Stimulated activated naive CD8-positive, alpha-beta T cell treated with anti-CD3 and anti-CD28 coated beads, Interleukin-15, amount 100 ng/mL, for 72 hours (primary cell): ENCODE results near the gene FGF13.

Experiments used
- ATAC-seq: fragments of 150-1000 bp; cut with Tn5 transposase; 2 replicates; pipeline ENCODE4 v1.10.0; 2021; ENCODE audit warnings: mild to moderate bottlenecking, moderate library complexity
- DNase-seq, 2 donors: peaks; one replicate each; pipeline ENCODE4 v3.0.0; 2021 to 2022
- H3K27ac Mint-ChIP-seq, 2 donors: one replicate each; pipeline ENCODE4 v1.8.0; 2022; ENCODE audit warnings: mild to moderate bottlenecking in 2 of 2, mixed read lengths in 2 of 2, moderate library complexity in 2 of 2
- H3K27me3 Mint-ChIP-seq: one replicate; pipeline ENCODE4 v1.8.0; 2022; ENCODE audit warnings: mixed read lengths
- H3K4me1 Mint-ChIP-seq: one replicate; pipeline ENCODE4 v1.8.0; 2022; ENCODE audit warnings: mild to moderate bottlenecking, mixed read lengths
- H3K4me3 Mint-ChIP-seq, 2 donors: one replicate each; pipeline ENCODE4 v1.8.0; 2022; ENCODE audit warnings: mild to moderate bottlenecking in 2 of 2, mixed read lengths in 2 of 2, moderate library complexity in 1 of 2
- H3K9me3 Mint-ChIP-seq, 2 donors: one replicate each; pipeline ENCODE4 v1.8.0; 2022; ENCODE audit warnings: mixed read lengths in 2 of 2

Gene FGF13

DNA sequence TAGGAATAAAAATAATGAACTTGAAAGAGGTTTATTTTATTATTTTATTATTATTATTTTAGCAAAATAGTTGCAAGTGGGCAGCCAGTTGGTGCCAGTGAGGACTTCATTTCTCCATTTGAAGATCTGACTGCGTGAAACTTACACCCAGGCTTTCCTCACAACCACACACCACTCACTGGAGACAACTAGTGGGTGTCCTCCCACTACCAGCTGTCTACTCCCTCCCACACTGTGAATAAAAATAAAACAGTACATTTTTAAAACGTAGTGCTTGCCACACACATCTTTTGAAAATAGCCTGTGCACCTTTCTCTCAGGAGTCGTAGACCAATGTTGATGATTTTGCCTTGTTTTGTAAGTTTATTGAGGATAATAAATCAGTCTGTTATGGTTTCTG, 7.4 kb downstream of the FGF13 start:
- Mint-ChIP-seq H3K4me3 (no peak overlapping the region), H3K4me1 (no peaks in the 10 kb centered on the region), H3K9me3 (peaks cover 0 to 5% of the 10 kb centered on the region in 2 donors), H3K27me3 (no peaks in the 10 kb centered on the region), H3K27ac (no peak overlapping the region)
- no peak for DNase-seq
- no peak for ATAC-seq

DNA sequence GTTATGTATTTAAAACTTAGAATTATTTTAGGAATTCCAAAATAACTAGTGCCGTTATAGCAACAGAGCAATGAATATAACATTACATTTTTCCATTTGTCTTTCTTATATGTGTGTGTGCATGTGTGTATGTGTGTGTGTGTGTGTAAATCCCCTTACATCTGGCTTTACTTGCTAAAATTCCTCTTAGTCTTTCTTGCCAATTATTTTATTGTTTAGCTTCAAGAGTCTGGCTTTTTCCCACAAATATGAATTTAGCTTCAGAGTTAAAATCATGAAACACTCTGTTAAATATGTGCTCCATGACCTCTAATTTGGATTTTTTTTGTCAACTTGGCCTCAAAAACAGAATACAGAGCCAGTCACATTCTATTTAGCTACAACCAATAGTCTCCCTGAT, 18.9 kb downstream of the FGF13 start:
- no peak overlapping the region for H3K4me3 Mint-ChIP-seq
- no peak for ATAC-seq

GRCh38 chrX:138691186-138691585, 20.3 kb downstream of the FGF13 start:
- H3K27me3 Mint-ChIP-seq: no peaks in the 10 kb centered on the region
- no peak for DNase-seq
- no peaks in the 10 kb centered on the region for H3K9me3 Mint-ChIP-seq
- no peak for ATAC-seq
- no peak overlapping the region for H3K4me3 Mint-ChIP-seq
- H3K4me1 Mint-ChIP-seq: no peaks in the 10 kb centered on the region
- no peak overlapping the region for H3K27ac Mint-ChIP-seq

More for the DNA sequence above, 18.9 kb downstream of the FGF13 start:
- H3K4me1 Mint-ChIP-seq: no peaks in the 10 kb centered on the region
- no peak overlapping the region for H3K27ac Mint-ChIP-seq
- no peaks in the 10 kb centered on the region for H3K27me3 Mint-ChIP-seq
- DNase-seq: no peak
- no peaks in the 10 kb centered on the region for H3K9me3 Mint-ChIP-seq

DNA sequence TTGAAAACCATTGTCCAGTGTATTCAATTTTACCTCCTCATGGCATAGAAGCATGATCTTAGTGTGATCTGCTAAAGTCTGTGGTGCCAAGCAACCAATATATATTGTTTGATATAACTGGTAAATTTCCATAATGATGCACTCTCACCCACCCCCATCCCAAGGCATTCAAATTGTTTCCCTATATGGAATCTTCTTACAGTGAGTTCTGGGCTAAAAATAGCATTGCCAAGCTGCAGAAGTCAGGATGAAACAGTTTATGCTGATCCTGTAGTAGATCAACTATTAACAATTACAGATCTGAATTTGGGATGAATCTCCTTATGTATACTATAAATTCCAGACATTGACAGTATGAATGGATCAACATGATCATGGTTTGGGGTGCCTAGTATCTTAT, 20.9 kb downstream of the FGF13 start:
- Mint-ChIP-seq H3K4me3 (no peak overlapping the region), H3K27me3 (no peaks in the 10 kb centered on the region), H3K27ac (no peak overlapping the region), H3K4me1 (no peaks in the 10 kb centered on the region), H3K9me3 (no peaks in the 10 kb centered on the region)
- DNase-seq: no peak
- no peak for ATAC-seq

GRCh38 chrX:138683600-138683999, 27.9 kb downstream of the FGF13 start:
- no peak for DNase-seq
- Mint-ChIP-seq H3K9me3 (no peaks in the 10 kb centered on the region), H3K27me3 (no peaks in the 10 kb centered on the region), H3K27ac (no peak overlapping the region), H3K4me1 (no peaks in the 10 kb centered on the region), H3K4me3 (no peak overlapping the region)
- no peak for ATAC-seq

DNA sequence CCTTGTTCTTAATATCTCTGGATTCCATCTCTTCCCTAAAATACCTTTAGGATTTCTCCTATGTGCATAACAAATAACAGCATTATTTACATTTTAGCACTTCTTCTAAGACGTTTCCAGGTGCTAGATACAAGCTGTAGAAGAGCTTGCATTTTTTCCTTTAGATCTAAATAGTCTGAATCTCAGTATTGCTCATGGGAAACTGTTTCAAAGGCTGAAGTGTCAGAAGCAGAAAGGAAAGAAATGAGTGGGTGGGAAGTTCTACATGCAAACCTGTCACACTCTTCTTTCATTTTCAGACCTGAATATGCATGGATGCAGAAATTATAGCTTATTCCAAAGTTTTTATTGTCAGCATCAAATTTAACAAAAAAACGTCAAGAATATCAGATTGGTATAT, 41.8 kb downstream of the FGF13 start:
- Mint-ChIP-seq H3K4me3 (no peak overlapping the region), H3K9me3 (no peaks in the 10 kb centered on the region), H3K27ac (no peak overlapping the region), H3K4me1 (no peaks in the 10 kb centered on the region), H3K27me3 (no peaks in the 10 kb centered on the region)
- no peak for ATAC-seq
- DNase-seq: no peak

DNA sequence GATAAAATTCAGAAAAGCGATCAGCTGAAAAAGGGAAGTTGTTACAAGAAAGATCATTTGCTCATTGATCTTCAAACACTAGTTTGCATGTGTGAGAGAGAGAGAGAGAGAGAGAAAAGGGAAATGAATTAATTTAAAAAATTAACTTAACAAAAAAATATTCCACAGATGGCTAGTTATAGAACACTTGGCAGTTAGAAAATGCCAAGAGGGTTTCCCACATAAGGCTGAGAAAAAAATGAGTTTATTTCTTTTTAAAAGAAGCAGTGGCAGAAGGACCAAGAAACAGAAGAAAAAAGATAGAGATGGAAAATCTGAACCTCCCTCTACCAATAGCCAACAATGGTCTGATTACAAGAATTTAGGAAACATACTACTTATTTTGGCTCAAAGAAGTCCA, 47.1 kb downstream of the FGF13 start:
- no peaks in the 10 kb centered on the region for H3K4me1 Mint-ChIP-seq
- DNase-seq: no peak
- peak overlapping the region in 1 of 2 donors; percentile 42 for H3K27ac Mint-ChIP-seq
- H3K4me3 Mint-ChIP-seq: no peak overlapping the region
- H3K27me3 Mint-ChIP-seq: no peaks in the 10 kb centered on the region
- H3K9me3 Mint-ChIP-seq: no peaks in the 10 kb centered on the region
- no peak for ATAC-seq

DNA sequence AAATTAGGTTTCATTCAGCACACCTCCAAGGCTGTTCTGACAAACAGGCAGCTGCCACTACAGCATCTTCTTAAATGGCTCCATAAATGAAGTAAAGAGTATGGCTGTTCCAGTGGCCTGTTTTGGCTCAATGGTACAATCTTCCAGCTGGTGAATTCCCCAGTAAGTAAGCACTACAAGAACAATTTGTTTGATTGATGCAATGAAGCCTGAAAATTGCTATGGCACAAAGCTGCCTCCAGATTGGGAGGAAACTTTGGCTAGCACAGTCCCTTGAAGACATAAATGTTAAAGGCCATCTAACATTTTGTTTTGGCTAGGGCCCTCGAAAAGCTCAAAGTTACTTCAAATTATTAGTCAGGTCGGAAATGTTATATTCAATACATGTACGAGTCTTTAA, 47.5 kb downstream of the FGF13 start:
- Mint-ChIP-seq H3K9me3 (no peaks in the 10 kb centered on the region), H3K27ac (peak overlapping the region in 1 of 2 donors; percentile 42), H3K4me1 (no peaks in the 10 kb centered on the region), H3K4me3 (no peak overlapping the region), H3K27me3 (no peaks in the 10 kb centered on the region)
- DNase-seq (no peak), ATAC-seq (no peak)

DNA sequence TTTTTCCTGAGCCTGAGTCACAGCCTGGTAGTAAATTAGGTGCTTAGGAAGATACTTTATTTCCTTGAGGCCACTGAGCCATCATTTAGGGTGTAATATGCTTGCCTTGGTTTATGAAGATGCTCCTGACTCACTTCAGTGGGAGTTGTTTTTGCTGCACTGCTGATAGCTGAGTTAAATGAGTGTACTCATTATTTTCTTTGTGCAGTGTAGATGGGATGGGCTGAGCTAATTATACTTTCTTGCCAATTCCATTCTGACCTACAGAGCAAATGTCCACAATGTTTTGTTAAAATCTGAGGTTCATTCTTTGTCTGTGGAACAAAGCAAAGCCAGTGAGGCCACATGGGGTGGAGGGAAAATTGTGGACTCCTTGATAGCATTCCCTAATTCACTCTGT, 60.0 kb downstream of the FGF13 start:
- no peaks in the 10 kb centered on the region for H3K9me3 Mint-ChIP-seq

GRCh38 chrX:138648568-138648967, 62.9 kb downstream of the FGF13 start:
- DNase-seq: no peak
- Mint-ChIP-seq H3K27me3 (no peaks in the 10 kb centered on the region), H3K4me3 (no peak overlapping the region), H3K9me3 (no peaks in the 10 kb centered on the region), H3K4me1 (no peaks in the 10 kb centered on the region), H3K27ac (no peak overlapping the region)
- no peak for ATAC-seq

More for the DNA sequence above, 60.0 kb downstream of the FGF13 start:
- Mint-ChIP-seq H3K4me3 (no peak overlapping the region), H3K27me3 (no peaks in the 10 kb centered on the region), H3K27ac (no peak overlapping the region), H3K4me1 (no peaks in the 10 kb centered on the region)
- DNase-seq (no peak), ATAC-seq (no peak)

DNA sequence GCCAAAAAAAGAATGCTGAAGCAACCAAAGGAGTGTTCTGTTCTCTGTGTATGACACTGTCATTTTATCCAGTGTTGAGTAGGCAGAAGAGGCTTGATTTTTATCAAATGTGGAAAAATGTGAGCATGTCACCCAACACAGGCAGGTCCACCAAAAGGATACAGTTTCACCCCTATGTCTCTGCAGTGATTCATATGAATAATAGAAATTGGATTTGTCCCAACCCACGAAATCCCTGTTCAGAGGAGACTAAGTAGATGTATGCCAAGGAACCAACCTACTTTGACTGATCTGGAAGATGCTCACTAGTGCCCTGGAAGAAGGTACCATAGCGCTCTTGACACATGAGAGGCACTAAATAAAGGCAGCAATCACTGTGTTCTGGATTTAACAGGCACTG, 72.5 kb downstream of the FGF13 start:
- Mint-ChIP-seq H3K27ac (no peak overlapping the region), H3K9me3 (no peaks in the 10 kb centered on the region), H3K27me3 (no peaks in the 10 kb centered on the region), H3K4me1 (no peaks in the 10 kb centered on the region), H3K4me3 (no peak overlapping the region)
- no peak for DNase-seq
- ATAC-seq: no peak
